Calu3 (cell line): ENCODE data around the gene KMT2C. TPM values are rescaled to one million over a fixed set of nuclear protein-coding genes. Genes with fewer than 3 reads are reported as not detected.

ENCODE experiments used
- BruUV-seq: library from RNA; stranded (reverse); fragments of 400-500 nt; replicated peaks from 2 replicates; lab custom pipeline; 2021; lab: Mats Ljungman, UMichigan
- CTCF ChIA-PET: fragments of 300-600 bp; sonication (Branson Sonifier 250); formaldehyde crosslinking; loops from one replicate; lab custom pipeline; 2022; ENCODE audit warnings: antibody characterized with exemption; lab: Charles Lee
- DNase-seq: peaks from one replicate; pipeline ENCODE4 v3.0.0; 2022
- H3K27ac Mint-ChIP-seq: one replicate; pipeline ENCODE4 v1.8.0; 2022; ENCODE audit warnings: mixed read lengths; ENCODE audit not compliant: unreplicated experiment
- H3K27me3 Mint-ChIP-seq: one replicate; pipeline ENCODE4 v1.8.0; 2022; ENCODE audit warnings: mixed read lengths; ENCODE audit not compliant: unreplicated experiment
- H3K36me3 Mint-ChIP-seq: one replicate; pipeline ENCODE4 v1.8.0; 2022; ENCODE audit warnings: mild to moderate bottlenecking, moderate library complexity, mixed read lengths; ENCODE audit not compliant: insufficient read depth, unreplicated experiment
- H3K4me1 Mint-ChIP-seq: one replicate; pipeline ENCODE4 v1.8.0; 2022; ENCODE audit warnings: mild to moderate bottlenecking, low read depth, mixed read lengths; ENCODE audit not compliant: unreplicated experiment
- H3K4me3 Mint-ChIP-seq: one replicate; pipeline ENCODE4 v1.8.0; 2022; ENCODE audit warnings: mild to moderate bottlenecking, low read depth, moderate library complexity, mixed read lengths; ENCODE audit not compliant: unreplicated experiment
- H3K9me3 Mint-ChIP-seq: one replicate; pipeline ENCODE4 v1.8.0; 2022; ENCODE audit warnings: low read depth, mixed read lengths; ENCODE audit not compliant: unreplicated experiment
- CTCF ChIP-seq: fragments of 200-600 bp; IDR thresholded peaks from one replicate; pipeline ENCODE4 v1.8.0; 2022; ENCODE audit warnings: antibody characterized with exemption; ENCODE audit not compliant: unreplicated experiment
- intact Hi-C: fragments of 100-400 bp; cut with micrococcal nuclease; formaldehyde crosslinking; loops from one replicate; pipeline ENCODE4 v1.10.0; 2022; ENCODE audit not compliant: unreplicated experiment
- total RNA-seq: library from RNA; stranded (reverse); gene quantifications from 2 replicates; pipeline ENCODE4 v1.2.3, GENCODE V29; 2022

The KMT2C gene
- total RNA-seq, 1 experiment from 2014 or later = 73.4 TPM

DNA sequence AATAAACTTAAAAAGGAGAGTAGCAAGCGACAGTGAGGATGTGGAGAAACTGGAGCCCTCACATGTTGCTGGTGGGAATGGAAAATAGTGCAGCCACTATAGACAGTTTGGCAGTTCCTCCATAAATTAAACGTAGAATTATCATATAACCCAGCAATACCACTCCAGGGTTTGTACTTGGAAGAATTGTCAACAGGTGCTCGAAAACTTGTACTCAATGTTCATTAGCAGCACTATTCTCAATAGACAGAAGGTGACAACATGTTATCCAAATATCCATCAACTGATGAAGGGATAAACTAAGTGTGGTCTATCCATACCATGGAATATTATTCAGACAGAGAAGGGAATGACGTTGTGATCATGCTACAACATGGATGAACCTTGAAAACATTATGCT is 338.5 kb downstream of the KMT2C start:
- Mint-ChIP-seq H3K36me3 (peaks cover under 1% of the 10 kb centered on the region), H3K27me3 (no peaks in the 10 kb centered on the region), H3K9me3 (no peaks in the 10 kb centered on the region), H3K27ac (no peak overlapping the region), H3K4me3 (no peak overlapping the region), H3K4me1 (no peaks in the 10 kb centered on the region)
- no peak for TF ChIP-seq CTCF
- BruUV-seq = no TSS peak
- CTCF ChIA-PET = no interaction called here
- no peak for DNase-seq
- intact Hi-C loops = no loop called here

GRCh38 chr7:152095771-152096170 is 340.0 kb downstream of the KMT2C start:
- H3K36me3 Mint-ChIP-seq = no peaks in the 10 kb centered on the region
- CTCF ChIA-PET = no interaction called here

GRCh38 chr7:152093717-152094116 is 342.1 kb downstream of the KMT2C start:
- DNase-seq = no peak
- Mint-ChIP-seq H3K27ac (no peak overlapping the region), H3K4me1 (no peaks in the 10 kb centered on the region), H3K9me3 (peaks cover 3% of the 10 kb centered on the region), H3K36me3 (no peaks in the 10 kb centered on the region), H3K27me3 (no peaks in the 10 kb centered on the region), H3K4me3 (no peak overlapping the region)
- CTCF ChIA-PET = interaction anchor here (0.5 to 0.6 kb wide), 2 partner anchors 14 to 69 kb away, joined by 3 read pairs; no protein-coding TSS in a partner anchor
- intact Hi-C loops = no loop called here
- no TSS peak for BruUV-seq
- TF ChIP-seq CTCF = no peak

More at GRCh38 chr7:152095771-152096170, 340.0 kb downstream of the KMT2C start:
- Mint-ChIP-seq H3K27ac (no peak overlapping the region), H3K9me3 (peaks cover under 1% of the 10 kb centered on the region), H3K4me1 (no peaks in the 10 kb centered on the region), H3K27me3 (no peaks in the 10 kb centered on the region), H3K4me3 (no peak overlapping the region)
- BruUV-seq = no TSS peak
- intact Hi-C loops = no loop called here
- no peak for DNase-seq
- TF ChIP-seq CTCF = no peak

GRCh38 chr7:152090747-152091146 is 345.1 kb downstream of the KMT2C start:
- no peak for DNase-seq
- Mint-ChIP-seq H3K4me1 (no peaks in the 10 kb centered on the region), H3K27ac (no peak overlapping the region), H3K4me3 (no peak overlapping the region), H3K9me3 (peaks cover 7% of the 10 kb centered on the region), H3K36me3 (no peaks in the 10 kb centered on the region), H3K27me3 (no peaks in the 10 kb centered on the region)
- intact Hi-C loops = no loop called here
- BruUV-seq = no TSS peak
- CTCF ChIA-PET = no interaction called here
- no peak for TF ChIP-seq CTCF
